Ascending aorta (tissue), 2 donors: ENCODE data around the gene B4GALT5. TPM values are rescaled to one million over a fixed set of nuclear protein-coding genes. Genes with fewer than 3 reads are reported as not detected.

Experiments used
- DNase-seq, 2 donors: peaks; one replicate each; pipeline ENCODE4 v3.0.0-alpha.2; 2019; ENCODE audit warnings: low spot score in 2 of 2
- H3K27ac ChIP-seq, 2 donors: fragments of 200-600 bp; sonication (generic); one replicate each; pipeline ENCODE4 v1.5.1; 2016 to 2017; ENCODE audit warnings: mild to moderate bottlenecking in 1 of 2
- H3K27me3 ChIP-seq: fragments of 200-600 bp; sonication (generic); one replicate; pipeline ENCODE4 v1.5.1; 2017
- H3K36me3 ChIP-seq, 2 donors: fragments of 200-600 bp; sonication (generic); one replicate each; pipeline ENCODE4 v1.5.1; 2016
- H3K4me1 ChIP-seq, 2 donors: fragments of 200-600 bp; sonication (generic); one replicate each; pipeline ENCODE4 v1.5.1; 2016 to 2017; ENCODE audit warnings: mild to moderate bottlenecking in 1 of 2
- H3K4me3 ChIP-seq, 2 donors: fragments of 200-600 bp; sonication (generic); one replicate each; pipeline ENCODE4 v1.5.1; 2016 to 2017; ENCODE audit warnings: mild to moderate bottlenecking in 1 of 2
- H3K9me3 ChIP-seq, 2 donors: fragments of 200-600 bp; sonication (generic); one replicate each; pipeline ENCODE4 v1.5.1; 2016
- CTCF ChIP-seq, 3 experiments: fragments of 200-600 bp in 2 of 3; fragments of 450-650 bp in 1 of 3; sonication (generic) in 2 of 3; IDR thresholded peaks; one replicate each; pipeline ENCODE4 v1.5.1; 2016 to 2019; ENCODE audit warnings: antibody characterized with exemption in 3 of 3, mild to moderate bottlenecking in 1 of 3, moderate library complexity in 1 of 3
- intact Hi-C: fragments of 100-400 bp; cut with DNase I; formaldehyde crosslinking; loops from one replicate; pipeline ENCODE4 v1.15.1; 2023
- total RNA-seq: library from RNA; depleted of rRNA; stranded (reverse); fragments of >200 nt; gene quantifications from one replicate; pipeline ENCODE4 v1.1.0, GENCODE V29; 2016

The B4GALT5 gene
- total RNA-seq, 1 donor from 2014 or later = 15.0 TPM

- H3K4me1 ChIP-seq = peaks cover 19 to 46% of the 10 kb centered on the region in 2 donors
- DNase-seq = no peak
- intact Hi-C loops = no loop called here
- no peak overlapping the region for H3K27ac ChIP-seq
- H3K9me3 ChIP-seq = no peaks in the 10 kb centered on the region
- no peak overlapping the region for H3K4me3 ChIP-seq
- no peaks in the 10 kb centered on the region for H3K27me3 ChIP-seq
- H3K36me3 ChIP-seq = no peaks in the 10 kb centered on the region
- TF ChIP-seq CTCF (IDR thresholded peaks at IDR 0.05) = no peak
These were observed 33.2 kb downstream of the B4GALT5 start for GRCh38 chr20:49680484-49680883.

GRCh38 chr20:49679634-49680033 lies 34.0 kb downstream of the B4GALT5 start:
- Histone ChIP-seq H3K27me3 (no peaks in the 10 kb centered on the region), H3K4me1 (peaks cover 16 to 46% of the 10 kb centered on the region in 2 donors), H3K9me3 (no peaks in the 10 kb centered on the region), H3K4me3 (no peak overlapping the region), H3K36me3 (no peaks in the 10 kb centered on the region), H3K27ac (peak overlapping the region in 1 of 2 donors; percentile 55)
- intact Hi-C loops = loop anchor here (5.0 kb wide), 1 partner anchor 33 kb away; the partner anchor contains the start of gene B4GALT5
- TF ChIP-seq CTCF (IDR thresholded peaks at IDR 0.05) = no peak
- no peak for DNase-seq

- Histone ChIP-seq H3K36me3 (no peaks in the 10 kb centered on the region), H3K4me1 (peaks cover 16 to 45% of the 10 kb centered on the region in 2 donors), H3K27ac (peak overlapping the region; percentile 55 to 65), H3K9me3 (no peaks in the 10 kb centered on the region), H3K27me3 (no peaks in the 10 kb centered on the region), H3K4me3 (no peak overlapping the region)
- no peak for DNase-seq
- no peak for TF ChIP-seq CTCF (IDR thresholded peaks at IDR 0.05)
- intact Hi-C loops = loop anchor here (5.0 kb wide), 1 partner anchor 34 kb away; the partner anchor contains the start of gene B4GALT5
These were observed 35.6 kb downstream of the B4GALT5 start for GRCh38 chr20:49677777-49678758.

GRCh38 chr20:49676581-49677291 lies 36.9 kb downstream of the B4GALT5 start:
- intact Hi-C loops = loop anchor here (5.0 kb wide), 1 partner anchor 36 kb away; the partner anchor contains the start of gene B4GALT5
- Histone ChIP-seq H3K4me1 (peaks cover 16 to 48% of the 10 kb centered on the region in 2 donors), H3K36me3 (no peaks in the 10 kb centered on the region), H3K27me3 (no peaks in the 10 kb centered on the region), H3K9me3 (no peaks in the 10 kb centered on the region), H3K4me3 (no peak overlapping the region), H3K27ac (no peak overlapping the region)
- no peak for DNase-seq
- no peak for TF ChIP-seq CTCF (IDR thresholded peaks at IDR 0.05)

- intact Hi-C loops = loop anchor here (5.0 kb wide), 1 partner anchor 37 kb away; the partner anchor contains the start of gene B4GALT5
- Histone ChIP-seq H3K27me3 (no peaks in the 10 kb centered on the region), H3K36me3 (no peaks in the 10 kb centered on the region), H3K9me3 (no peaks in the 10 kb centered on the region), H3K4me1 (peaks cover 16 to 52% of the 10 kb centered on the region in 2 donors), H3K4me3 (no peak overlapping the region), H3K27ac (no peak overlapping the region)
- TF ChIP-seq CTCF (IDR thresholded peaks at IDR 0.05) = no peak
- DNase-seq = no peak
These were observed 38.1 kb downstream of the B4GALT5 start for GRCh38 chr20:49675368-49676151.
